Measurements from ENCODE around the gene MICAL1.
A peak's percentile ranks its signal among the peaks of the same experiment; 100 is the strongest.

Gene MICAL1, protein sequence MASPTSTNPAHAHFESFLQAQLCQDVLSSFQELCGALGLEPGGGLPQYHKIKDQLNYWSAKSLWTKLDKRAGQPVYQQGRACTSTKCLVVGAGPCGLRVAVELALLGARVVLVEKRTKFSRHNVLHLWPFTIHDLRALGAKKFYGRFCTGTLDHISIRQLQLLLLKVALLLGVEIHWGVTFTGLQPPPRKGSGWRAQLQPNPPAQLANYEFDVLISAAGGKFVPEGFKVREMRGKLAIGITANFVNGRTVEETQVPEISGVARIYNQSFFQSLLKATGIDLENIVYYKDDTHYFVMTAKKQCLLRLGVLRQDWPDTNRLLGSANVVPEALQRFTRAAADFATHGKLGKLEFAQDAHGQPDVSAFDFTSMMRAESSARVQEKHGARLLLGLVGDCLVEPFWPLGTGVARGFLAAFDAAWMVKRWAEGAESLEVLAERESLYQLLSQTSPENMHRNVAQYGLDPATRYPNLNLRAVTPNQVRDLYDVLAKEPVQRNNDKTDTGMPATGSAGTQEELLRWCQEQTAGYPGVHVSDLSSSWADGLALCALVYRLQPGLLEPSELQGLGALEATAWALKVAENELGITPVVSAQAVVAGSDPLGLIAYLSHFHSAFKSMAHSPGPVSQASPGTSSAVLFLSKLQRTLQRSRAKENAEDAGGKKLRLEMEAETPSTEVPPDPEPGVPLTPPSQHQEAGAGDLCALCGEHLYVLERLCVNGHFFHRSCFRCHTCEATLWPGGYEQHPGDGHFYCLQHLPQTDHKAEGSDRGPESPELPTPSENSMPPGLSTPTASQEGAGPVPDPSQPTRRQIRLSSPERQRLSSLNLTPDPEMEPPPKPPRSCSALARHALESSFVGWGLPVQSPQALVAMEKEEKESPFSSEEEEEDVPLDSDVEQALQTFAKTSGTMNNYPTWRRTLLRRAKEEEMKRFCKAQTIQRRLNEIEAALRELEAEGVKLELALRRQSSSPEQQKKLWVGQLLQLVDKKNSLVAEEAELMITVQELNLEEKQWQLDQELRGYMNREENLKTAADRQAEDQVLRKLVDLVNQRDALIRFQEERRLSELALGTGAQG

DNA sequence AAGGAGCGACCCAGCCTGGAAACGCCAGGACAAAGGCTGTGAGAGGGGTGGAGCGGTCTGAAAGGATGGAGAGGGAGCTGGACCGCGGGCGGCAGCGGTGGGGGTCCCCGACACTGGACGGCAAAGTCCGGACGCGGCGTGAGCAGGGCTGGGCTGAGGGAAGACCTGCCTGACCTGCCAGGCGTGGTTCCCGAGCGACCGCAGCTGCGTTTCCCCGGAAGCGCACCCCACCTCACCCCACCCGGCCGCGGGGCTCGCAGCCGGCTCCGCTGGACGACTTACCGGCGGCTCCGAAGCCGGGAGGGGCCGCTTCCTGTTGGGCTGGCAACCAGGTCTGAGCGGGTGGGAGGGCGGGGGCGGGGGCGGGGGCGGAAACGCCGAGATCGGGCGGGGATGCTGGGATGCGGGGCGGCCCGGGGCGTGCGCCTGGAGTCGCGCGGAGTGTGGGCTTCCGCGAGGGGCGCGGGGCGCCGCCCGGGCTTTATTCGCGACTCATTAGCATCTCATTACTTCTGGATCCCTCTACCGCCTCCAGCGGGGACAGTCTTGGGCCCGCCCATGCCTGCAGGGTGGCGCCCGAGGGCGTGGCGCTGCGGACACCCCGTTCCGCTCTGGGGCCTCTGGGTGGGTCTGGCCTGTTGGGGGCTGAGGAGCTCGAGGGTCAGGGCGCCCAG, at the start of gene MICAL1:
TSS of gene MICAL1 (minus strand) at position 336 of the 674 bp plus-strand sequence. CDS start 1,576 bp downstream, outside the sequence.
- no peak for DNase-seq

DNA sequence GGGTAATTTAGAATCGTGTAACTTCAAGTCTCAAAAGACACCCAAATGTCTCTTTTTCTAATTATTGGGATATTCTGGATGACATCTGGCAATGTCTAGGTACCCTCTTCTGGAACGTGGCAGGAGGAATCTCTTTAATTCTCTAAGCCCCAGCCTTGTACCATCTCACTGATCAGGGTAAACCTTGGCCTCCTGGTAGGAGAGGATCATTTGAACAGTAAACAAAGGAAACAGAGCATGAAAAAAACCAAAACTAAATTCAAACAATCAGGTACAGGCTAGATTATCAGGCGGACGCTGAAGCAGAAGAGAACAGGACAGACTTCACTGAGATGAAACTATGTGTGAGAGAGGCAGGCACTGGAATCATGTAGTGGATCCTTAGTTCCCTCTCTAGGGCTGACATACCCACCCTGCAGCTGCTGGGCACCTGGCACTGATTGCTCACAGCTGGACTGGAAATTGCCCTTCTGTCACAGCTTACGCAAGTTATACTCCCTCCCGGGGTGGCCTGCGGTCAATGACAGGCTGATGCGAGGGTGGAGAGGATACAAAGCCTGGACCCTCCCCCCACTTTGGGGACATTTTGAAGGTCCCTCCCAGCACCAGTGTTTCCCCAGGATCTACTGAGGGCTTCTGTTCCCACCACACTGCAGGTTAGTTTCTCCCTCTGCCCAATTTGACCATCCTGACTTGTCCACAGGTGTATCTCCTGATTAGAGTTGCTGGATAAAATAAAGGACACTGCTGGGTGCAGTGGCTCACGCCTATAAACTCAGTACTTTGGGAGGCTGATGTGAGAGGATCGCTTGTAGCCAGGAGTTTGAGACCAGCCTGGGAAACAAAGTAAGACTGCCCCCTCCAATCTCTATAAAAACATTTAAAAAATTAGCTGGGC, 48.0 kb upstream of the MICAL1 start:
- DNase-seq = no peak

DNA sequence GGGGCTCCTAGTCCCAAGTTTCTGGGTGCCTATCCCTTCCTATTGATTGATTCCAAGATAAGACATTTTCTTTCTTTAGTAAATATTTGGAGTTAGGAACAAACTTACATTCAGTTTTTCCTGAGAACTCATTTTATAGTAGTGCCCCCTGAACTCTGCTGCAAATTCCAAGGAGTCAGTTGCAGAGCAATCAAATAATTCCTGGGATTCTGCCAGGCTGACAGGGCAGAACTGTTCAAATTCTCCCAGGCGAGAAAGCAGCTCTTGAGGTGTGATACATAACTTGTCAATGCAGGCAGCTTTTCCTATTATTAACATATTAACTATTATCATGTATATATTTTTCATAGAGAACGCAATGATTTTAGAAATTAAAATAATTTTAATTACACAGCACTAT, 43.4 kb upstream of the MICAL1 start:
- no peak for DNase-seq

DNA sequence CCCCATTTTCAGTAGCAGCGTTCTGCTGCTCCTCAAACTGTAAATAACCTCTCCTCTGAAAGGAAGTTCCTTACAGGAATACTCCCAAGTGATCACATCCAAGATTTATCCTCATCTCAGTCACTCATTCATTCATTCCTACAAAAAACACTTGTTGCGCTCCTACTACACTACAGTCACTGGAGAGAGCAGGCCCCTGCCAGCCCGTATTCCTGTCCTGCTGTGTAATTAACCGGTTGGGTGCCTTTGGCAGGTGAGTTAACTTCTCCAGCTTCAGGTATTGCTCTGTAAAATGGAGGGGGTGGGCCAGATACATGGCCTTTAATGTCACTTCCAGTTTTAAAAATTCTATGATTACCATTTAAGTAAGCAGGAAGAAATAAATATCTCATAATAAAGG, 42.5 kb upstream of the MICAL1 start:
- DNase-seq = no peak

DNA sequence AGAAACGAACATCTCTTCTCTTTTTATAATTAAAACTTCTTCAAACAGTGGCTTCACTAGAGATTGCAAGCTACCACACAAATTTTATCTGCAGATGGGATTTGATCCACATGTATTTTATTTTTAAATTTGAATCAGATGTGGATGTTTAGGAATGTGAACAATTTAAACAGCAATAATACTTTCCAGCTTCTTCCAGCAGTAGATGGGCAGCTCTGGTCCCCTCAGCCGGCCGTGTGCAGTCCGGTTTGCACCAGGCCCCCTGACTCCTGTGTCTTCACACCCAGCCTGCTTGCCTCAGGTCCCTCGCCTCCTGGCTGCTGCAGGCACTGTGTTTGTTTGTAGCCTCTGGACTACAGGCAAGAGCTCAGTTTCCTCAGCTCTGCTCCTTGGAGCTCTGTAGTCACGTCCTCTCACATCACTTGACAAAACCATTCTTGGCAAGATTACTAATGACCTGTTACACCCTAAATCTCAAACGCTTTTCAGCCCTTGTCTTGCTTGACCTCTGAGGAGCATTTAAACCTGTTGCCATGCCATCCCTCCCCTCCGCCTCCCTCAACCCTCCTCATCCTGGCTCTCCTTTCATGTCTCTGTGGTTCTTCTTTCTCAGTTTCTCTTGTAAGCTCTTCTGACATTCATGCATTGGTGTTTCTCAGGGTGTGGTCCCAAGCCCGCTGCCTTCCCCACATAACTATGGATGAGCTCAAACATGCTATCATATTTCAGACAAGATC, 40.6 kb upstream of the MICAL1 start:
- DNase-seq = no peak

DNA sequence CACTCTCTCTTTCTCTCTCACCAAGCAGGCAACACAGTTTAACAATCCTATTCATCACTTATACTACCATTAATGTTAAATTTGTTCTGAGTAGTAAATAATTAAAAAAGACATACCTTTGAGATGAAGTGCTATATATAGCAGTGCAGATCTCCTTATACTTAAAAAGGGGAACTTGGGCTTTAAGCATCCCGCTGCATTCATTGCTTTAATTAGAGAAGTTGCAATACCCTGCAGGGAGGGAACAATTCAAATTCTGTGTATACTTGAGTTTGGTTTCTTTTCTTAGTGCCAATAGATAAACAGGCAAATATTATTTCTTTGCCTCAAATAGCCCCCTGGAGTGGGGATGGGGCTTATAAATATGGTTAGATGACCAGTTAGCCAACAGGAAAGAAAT, 38.3 kb upstream of the MICAL1 start:
- DNase-seq = no peak

DNA sequence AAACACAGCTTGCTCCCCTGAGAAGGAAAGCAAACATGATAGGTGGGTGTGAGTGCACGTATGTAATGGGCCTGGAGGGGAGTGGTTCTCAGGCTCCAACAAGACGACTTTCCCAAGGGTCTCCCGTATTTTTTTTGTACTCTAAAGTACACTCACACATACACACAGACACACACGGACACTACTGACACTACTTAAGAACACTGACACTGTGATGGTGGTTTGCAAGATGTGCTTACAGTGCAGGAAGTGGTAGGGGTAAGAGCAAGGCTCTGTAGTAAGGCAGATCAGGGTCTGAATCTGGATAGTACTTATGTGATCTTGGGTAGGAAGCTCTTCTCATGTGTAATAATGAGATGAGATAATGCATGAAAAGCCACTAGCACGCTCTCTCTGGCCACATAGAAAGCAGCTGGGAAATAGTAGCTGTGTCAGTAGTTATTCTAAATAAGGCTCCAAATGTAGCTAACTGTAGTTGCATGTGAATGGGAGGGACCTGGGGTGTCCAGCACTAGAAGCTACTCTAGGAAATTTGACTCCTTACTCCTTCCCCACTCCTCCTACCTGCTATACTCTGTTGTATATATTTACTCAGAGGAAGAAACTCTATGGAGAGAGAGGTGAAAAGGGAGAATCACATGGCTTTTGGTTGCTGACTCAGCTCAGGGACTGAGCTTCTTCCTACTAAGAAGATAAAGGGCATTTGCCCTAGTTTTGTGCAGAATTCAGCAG, 35.8 kb upstream of the MICAL1 start:
- no peak for DNase-seq

DNA sequence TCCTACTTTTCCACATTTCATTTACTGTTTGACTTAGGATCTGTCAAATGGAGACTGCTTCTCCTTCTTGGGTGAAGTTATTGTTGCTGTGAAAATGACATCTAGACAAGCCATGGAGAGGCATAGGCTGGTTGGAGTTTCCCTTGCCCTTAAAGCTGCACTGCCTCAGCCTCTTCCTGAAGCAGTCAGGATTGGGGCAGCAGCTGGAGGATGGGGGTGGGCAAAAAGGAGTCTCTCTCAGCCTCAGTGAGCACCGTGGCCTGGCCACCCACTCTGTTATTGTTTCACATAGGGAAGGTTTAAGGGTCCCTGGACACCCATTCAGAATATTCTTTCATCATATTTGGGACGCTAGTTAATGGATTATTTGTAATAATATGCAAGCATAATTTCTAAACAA, 35.1 kb upstream of the MICAL1 start:
- no peak for DNase-seq

DNA sequence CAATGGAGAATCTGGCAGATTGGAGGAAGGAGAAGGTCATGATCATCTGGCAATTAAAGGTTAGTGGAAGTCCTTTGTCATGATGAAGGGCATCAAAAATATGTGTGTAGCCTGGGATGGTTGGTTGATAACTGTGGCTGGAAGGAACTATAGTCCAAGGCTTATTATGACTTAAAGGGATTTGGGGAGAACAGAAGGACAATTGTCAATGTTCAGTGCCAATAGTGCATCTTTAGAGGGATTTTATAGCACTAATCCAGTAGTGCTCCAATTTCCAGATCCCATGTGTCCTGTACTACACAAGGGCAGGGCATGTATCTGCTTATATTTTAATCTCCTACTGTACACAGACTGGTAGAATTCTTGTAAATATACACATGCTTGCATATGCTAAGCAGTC, 32.4 kb upstream of the MICAL1 start:
- no peak for DNase-seq

DNA sequence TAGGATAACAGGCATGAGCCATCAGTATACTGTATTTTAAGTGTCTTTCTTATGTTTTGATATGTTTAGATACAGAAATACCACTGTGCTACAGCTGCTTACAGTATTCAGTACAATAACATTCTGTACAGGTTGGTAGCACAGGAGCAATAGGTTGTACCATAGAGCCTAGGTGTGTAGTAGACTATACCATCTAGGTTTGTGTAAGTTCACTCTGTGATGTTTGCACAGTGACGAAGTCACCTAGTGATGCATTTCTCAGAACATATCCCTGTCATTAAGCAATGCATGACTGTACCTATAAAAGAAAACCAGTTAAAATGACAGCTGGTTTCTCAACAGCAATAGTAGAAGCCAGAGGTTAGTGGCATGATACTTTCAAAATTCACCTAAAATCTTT, 30.5 kb upstream of the MICAL1 start:
- DNase-seq = no peak

DNA sequence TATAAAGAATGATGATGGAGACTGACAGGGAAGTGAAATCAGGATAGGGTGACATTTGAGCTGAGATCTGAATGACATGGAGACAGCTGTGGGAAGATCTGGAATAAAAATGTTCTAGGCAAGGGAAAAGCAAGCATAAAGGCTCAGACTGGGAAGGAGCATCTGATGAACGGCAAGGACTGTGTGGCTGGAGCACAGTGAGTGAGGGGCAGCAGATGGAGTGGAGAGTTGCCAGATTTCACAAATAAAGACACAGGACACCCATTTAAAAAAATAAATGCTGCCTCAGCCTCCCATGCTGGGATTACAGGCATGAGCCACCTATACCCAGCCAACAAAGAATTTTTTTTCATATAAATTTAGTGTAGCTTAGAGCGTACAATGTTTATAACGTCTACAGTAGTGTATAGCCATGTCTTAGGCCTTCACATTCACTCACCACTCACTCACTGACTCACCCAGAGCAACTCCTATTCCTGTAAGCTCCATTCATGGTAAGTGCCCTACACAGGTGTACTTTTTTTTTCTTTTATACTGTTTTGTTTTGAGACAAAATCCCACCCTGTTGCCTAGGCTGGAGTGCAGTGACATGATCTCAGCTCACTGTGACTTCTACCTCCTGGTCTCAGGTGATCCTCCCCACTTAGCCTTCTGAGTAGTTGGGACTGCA, 29.8 kb upstream of the MICAL1 start:
- peak; percentile 15 for DNase-seq

DNA sequence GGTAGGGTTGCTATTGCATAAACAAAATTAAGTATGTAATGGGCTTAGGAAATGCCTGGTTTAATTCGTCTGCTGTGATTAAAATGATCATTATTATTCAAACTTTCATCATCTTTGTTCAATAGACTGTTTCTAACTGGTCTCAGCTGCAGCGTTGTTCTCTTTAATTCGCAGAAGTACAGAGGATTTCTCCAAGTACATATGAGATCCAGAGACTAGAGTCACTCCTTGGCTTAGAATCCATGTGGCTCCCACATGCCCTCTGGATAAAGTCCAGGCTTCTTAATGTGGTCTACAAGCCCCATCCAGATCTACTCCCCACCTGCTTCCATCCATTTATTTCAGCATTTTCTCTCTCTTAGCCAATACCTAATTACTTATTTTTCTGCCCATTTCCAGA, 28.6 kb upstream of the MICAL1 start:
- DNase-seq = no peak

DNA sequence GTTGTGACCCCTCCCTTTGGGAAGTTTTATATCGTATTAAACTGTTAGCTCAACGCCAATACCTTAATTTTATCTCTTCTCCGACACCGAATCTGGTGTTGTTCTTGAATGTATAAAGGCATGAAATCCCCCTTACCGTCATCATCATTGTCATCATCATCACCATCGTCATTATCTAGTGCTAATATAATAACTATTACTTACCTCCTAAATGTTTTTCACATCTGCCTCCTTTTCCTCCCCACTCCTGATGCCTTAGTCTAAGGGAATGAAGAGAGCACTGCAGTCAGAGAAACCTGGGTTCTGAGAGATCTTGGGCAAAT, 28.1 kb upstream of the MICAL1 start:
- peak; percentile 46 for DNase-seq

DNA sequence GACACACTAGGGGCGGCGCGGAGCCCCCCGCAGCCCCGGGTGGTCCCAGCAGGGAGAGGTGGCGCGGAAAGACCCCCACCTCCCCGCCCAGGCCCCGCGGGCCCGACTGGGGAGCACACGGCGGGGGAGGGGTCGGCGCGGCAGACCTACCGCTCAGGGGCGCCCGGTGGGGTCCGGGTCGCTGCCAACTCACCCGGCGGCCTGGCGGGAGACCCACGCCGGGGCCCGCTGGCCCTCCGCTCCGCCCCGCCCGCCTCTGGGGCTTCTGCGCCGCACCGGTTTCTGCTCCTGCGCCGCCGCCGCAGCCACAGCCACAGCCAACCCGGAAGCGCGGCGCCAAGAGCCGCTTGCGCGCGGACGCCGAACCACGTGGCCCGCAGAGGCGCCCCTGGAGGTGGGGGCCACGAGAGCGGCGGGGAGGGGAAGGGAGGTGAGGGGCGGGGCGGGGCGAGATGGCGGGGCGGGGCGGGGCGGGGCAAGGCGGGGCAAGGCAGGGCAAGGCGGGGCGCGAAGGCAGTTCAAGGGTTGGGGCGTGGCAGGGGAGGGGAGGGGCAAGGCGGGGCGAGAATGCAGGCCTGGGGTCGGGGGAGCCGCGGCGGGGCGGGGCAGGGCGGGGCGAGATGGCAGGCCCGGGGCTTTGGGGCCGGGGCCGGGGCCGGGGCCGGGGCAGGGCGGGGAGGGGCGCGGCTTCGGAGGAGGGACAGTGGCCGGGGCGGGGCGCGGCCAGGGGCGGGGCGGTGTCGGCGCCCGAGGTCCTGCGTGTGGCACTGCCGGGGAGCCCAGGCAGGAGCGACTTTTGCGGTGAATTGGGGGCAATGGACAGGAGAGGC, 27.5 kb upstream of the MICAL1 start, which contains the start of gene ZBTB24:
TSS of gene ZBTB24 (minus strand) at position 315 of the 830 bp plus-strand sequence. CDS start 1,193 bp downstream, outside the sequence.
- DNase-seq = peak; percentile 81

DNA sequence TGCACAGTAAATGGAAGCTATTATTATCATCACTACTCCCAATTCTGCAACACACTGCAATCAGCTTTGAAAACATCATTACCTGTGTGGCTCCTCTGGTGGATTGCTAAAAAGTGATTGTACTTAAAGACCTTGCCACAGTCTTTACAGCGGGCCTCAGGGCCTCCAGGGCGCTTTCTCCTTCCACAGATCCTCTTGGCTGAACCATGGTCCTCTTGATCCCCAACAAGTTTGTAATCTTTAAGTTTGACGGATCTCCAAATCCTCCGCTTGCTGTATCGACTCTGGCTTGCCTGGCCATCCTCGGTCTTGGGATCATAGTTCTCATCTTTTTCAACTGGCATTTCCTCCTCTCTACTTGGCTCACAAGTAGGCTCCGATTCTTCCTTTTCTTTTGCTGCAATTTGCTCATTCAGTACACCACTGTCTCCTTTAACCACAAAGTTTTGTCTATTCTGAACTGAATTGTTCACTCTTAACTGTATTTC, 25.5 kb upstream of the MICAL1 start:
- DNase-seq = no peak

DNA sequence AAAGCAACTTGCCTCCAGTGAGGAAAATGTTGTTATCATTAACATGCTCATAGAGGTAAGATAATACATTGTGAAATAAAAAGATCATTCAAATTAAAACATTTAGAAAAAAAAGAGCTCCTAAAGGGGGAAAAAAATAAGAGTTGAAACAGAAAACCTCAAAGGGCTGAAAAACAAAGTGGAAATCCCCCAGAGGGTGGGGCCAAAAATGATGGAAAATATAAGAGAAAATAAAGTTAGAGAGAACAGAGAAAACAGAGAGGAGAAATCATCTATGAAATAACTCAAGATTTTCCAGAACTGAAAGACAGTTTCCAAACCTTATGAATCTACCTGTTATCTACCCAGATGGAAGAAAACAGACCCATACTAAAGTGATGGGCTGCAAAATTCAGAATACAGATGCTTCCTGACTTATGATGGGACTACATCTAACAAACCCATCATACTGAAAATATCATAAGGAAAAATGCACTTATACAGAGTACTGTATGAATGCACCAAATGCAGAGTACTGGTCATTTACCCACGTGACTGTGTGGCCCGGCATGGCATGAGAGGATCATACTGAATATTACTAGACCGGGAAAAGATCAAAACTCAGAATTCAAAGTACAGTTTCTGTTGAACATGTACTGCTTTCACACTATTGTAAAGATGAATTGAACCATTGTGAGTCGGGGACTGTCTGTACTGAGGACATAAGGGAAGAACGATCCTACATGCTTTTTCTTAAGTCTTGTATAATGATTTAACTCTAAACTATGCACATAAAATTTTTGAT, 23.5 kb upstream of the MICAL1 start:
- DNase-seq = no peak

DNA sequence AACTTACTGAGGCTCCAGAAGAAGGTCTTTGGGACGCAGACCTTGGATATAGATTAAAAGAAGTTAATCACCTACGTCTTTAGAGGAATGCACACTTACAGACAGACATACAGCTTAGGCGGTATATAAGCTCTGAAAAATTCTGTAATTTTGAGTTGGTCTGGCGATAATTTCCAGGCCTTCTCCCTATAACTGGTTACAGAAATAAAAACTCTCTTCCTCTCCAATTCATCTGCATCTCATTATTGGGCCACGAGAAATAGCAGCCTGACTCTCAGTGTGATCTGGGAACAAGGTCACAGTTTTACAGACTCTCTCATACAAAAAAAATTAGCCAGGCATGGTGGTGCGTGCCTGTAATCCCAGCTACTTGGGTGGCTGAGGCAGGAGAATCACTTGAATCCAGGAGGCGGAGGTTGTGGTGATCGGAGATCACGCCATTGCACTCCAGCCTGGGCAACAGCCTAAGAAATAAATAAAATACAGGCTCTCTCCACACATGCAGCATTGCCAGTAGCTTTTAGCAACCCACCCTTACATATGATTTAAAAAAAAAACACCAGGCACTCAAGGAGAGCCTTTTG, 22.7 kb upstream of the MICAL1 start:
- no peak for DNase-seq

DNA sequence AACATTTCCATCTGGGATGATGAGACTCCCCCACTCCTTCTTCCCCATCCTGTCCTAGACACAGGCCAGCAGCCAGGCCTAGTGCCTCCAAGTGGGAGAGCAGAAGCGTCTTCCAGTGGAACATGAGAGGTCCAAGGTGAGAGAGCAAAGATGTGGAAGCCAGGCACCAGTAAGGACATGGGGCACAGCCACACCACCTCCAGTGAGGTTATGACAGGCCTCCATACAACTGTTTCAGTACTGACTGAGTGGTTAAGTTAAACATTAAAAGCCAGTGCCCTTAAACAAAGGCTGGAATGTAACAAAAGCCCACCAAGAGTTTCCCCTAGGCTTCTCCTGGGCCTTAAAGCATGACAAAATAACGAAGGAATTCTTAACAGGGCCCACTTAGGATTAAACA, 22.2 kb upstream of the MICAL1 start:
- no peak for DNase-seq
